ENCODE measurements around the gene ACVR1.
"Not testable (repeated sequence)": the region's sequence is repeated elsewhere in the genome, so short reads cannot be mapped to it uniquely, and the experiment has no call there.

The ACVR1 gene

GRCh38 chr2:157849591-157849990, 26.5 kb downstream of the ACVR1 start:
- no peak for DNase-seq

- DNase-seq: no peak
Measured at GRCh38 chr2:157848213-157848612, 27.9 kb downstream of the ACVR1 start.

GRCh38 chr2:157845081-157845480, 31.0 kb downstream of the ACVR1 start:
- DNase-seq: no peak

GRCh38 chr2:157843935-157844334, 32.2 kb downstream of the ACVR1 start:
- DNase-seq: no peak

GRCh38 chr2:157843081-157843480, 33.0 kb downstream of the ACVR1 start:
- DNase-seq: no peak

- no peak for DNase-seq
Measured at GRCh38 chr2:157842106-157842879, 33.8 kb downstream of the ACVR1 start.

- DNase-seq: no peak
Measured at GRCh38 chr2:157841485-157841884, 34.6 kb downstream of the ACVR1 start.

- no peak for DNase-seq
Measured at GRCh38 chr2:157840568-157841156, 35.5 kb downstream of the ACVR1 start.

GRCh38 chr2:157839822-157840221, 36.3 kb downstream of the ACVR1 start:
- DNase-seq: no peak

GRCh38 chr2:157839162-157839801, 36.8 kb downstream of the ACVR1 start:
- no peak for DNase-seq

- peak; percentile 13 for DNase-seq
Measured at GRCh38 chr2:157838442-157839161, 37.5 kb downstream of the ACVR1 start.

GRCh38 chr2:157837851-157838441, 38.2 kb downstream of the ACVR1 start:
- no peak for DNase-seq

GRCh38 chr2:157836531-157836930, 39.6 kb downstream of the ACVR1 start:
- no peak for DNase-seq

- no peak for DNase-seq
Measured at GRCh38 chr2:157835425-157835824, 40.7 kb downstream of the ACVR1 start.

- no peak for DNase-seq
Measured at GRCh38 chr2:157835006-157835405, 41.1 kb downstream of the ACVR1 start.

- no peak for DNase-seq
Measured at GRCh38 chr2:157833721-157834120, 42.4 kb downstream of the ACVR1 start.

GRCh38 chr2:157831573-157832315, 44.4 kb downstream of the ACVR1 start:
- DNase-seq: no peak

- DNase-seq: no peak
Measured at GRCh38 chr2:157830696-157831570, 45.2 kb downstream of the ACVR1 start.

- DNase-seq: no peak
Measured at GRCh38 chr2:157830266-157830665, 45.9 kb downstream of the ACVR1 start.

GRCh38 chr2:157827377-157827776, 48.8 kb downstream of the ACVR1 start:
- DNase-seq: no peak

GRCh38 chr2:157826644-157827043, 49.5 kb downstream of the ACVR1 start:
- not testable (repeated sequence) for DNase-seq

All from T1000 (cell line).